Tibial nerve (tissue), 3 donors: ENCODE data around the gene FAIM2.

Source experiments
- CTCF ChIP-seq, 5 experiments: fragments of 200-600 bp in 3 of 5; fragments of 450-650 bp in 2 of 5; sonication (generic) in 3 of 5; IDR thresholded peaks; one replicate each; pipeline ENCODE4 v1.5.1; 2016 to 2019; ENCODE audit warnings: antibody characterized with exemption in 5 of 5, mild to moderate bottlenecking in 3 of 5, moderate library complexity in 2 of 5
- POLR2A ChIP-seq, 2 donors: fragments of 450-650 bp; IDR thresholded peaks; one replicate each; pipeline ENCODE4 v1.6.1; 2017; ENCODE audit warnings: antibody characterized with exemption in 2 of 2, mild to moderate bottlenecking in 2 of 2, moderate library complexity in 2 of 2

- TF ChIP-seq POLR2A (IDR thresholded peaks at IDR 0.05) (no peak), CTCF (IDR thresholded peaks at IDR 0.05) (no peak)
These were observed 26.6 kb downstream of the FAIM2 start for GRCh38 chr12:49877066-49877465.
